A673 (cell line): ENCODE results near the gene MACROD1. TPM values are rescaled to one million over a fixed set of nuclear protein-coding genes. Genes with fewer than 3 reads are reported as not detected.

ENCODE experiments used
- BruUV-seq: library from RNA; stranded (reverse); fragments of 400-500 nt; replicated peaks from 2 replicates; lab custom pipeline; 2021; lab: Mats Ljungman, UMichigan
- CTCF ChIA-PET: fragments of 300-600 bp; sonication (Branson Sonifier 250); formaldehyde crosslinking; loops from one replicate; lab custom pipeline; 2022; ENCODE audit warnings: antibody characterized with exemption; lab: Charles Lee
- POLR2A ChIA-PET: fragments of 300-600 bp; sonication (Branson Sonifier 250); formaldehyde crosslinking; loops from one replicate; lab custom pipeline; 2022; ENCODE audit warnings: antibody characterized with exemption; ENCODE audit not compliant: low non-redundant PET; lab: Charles Lee
- DNase-seq: peaks from one replicate; pipeline ENCODE4 v3.0.0-alpha.2; 2015; ENCODE audit warnings: low spot score
- H3K27ac ChIP-seq: fragments of 200-600 bp; sonication (generic); 2 replicates; pipeline ENCODE4 v1.5.1; 2016; ENCODE audit warnings: mixed run types, low read depth, mild to moderate bottlenecking, mixed read lengths, antibody characterized with exemption, low read length; ENCODE audit not compliant: poor library complexity, severe bottlenecking
- H3K27me3 ChIP-seq: fragments of 200-600 bp; sonication (generic); replicated peaks from 2 replicates; pipeline ENCODE4 v1.6.1; 2017; ENCODE audit warnings: mixed run types, low read depth, mild to moderate bottlenecking, mixed read lengths, antibody characterized with exemption, low read length; ENCODE audit not compliant: insufficient read depth, poor library complexity
- H3K36me3 ChIP-seq: fragments of 200-600 bp; sonication (generic); 2 replicates; pipeline ENCODE4 v1.6.1; 2016; ENCODE audit warnings: mixed run types, mild to moderate bottlenecking, mixed read lengths, antibody characterized with exemption, low read length; ENCODE audit not compliant: insufficient read depth, poor library complexity, severe bottlenecking
- H3K4me1 ChIP-seq: fragments of 200-600 bp; sonication (generic); 2 replicates; pipeline ENCODE4 v1.6.1; 2017; ENCODE audit warnings: mixed run types, mild to moderate bottlenecking, mixed read lengths, antibody characterized with exemption, low read length; ENCODE audit not compliant: insufficient read depth, poor library complexity, severe bottlenecking
- H3K4me3 ChIP-seq: fragments of 200-600 bp; sonication (generic); 2 replicates; pipeline ENCODE4 v1.5.1; 2016; ENCODE audit warnings: low read depth, mixed run types, mild to moderate bottlenecking, mixed read lengths, low read length; ENCODE audit not compliant: poor library complexity, severe bottlenecking
- H3K9me3 ChIP-seq: fragments of 200-600 bp; sonication (generic); 2 replicates; pipeline ENCODE4 v1.6.1; 2016; ENCODE audit warnings: mixed run types, low read depth, mild to moderate bottlenecking, mixed read lengths, antibody characterized with exemption, low read length; ENCODE audit not compliant: poor library complexity, severe bottlenecking
- CTCF ChIP-seq: fragments of 300-800, 200-600 bp; sonication (generic); conservative IDR thresholded peaks from 2 replicates; pipeline ENCODE4 v1.5.1; 2017; ENCODE audit warnings: low read depth, mild to moderate bottlenecking, antibody characterized with exemption, low read length, moderate library complexity, mixed read lengths
- EZH2 ChIP-seq: fragments of 200-600 bp; sonication (generic); IDR thresholded peaks from 2 replicates; pipeline ENCODE4 v1.6.1; 2017; ENCODE audit warnings: borderline replicate concordance, low read depth, mild to moderate bottlenecking, mixed read lengths, antibody characterized with exemption, low read length; ENCODE audit not compliant: poor library complexity, severe bottlenecking
- intact Hi-C: fragments of 100-400 bp; cut with micrococcal nuclease; formaldehyde crosslinking; loops from one replicate; pipeline ENCODE4 v1.10.0; 2022; ENCODE audit not compliant: unreplicated experiment
- total RNA-seq: library from RNA; stranded (reverse); gene quantifications from 2 replicates; pipeline ENCODE4 v1.2.3, GENCODE V29; 2021

MACROD1 gene
- total RNA-seq, 1 experiment from 2014 or later, result 28.7 TPM

GRCh38 chr11:63993100-63993499, 172.8 kb downstream of the MACROD1 start:
- CTCF ChIA-PET, result no interaction called here
- POLR2A ChIA-PET, result no interaction called here
- TF ChIP-seq EZH2 (no peak), CTCF (no peak)
- no peak overlapping the region for H3K27ac ChIP-seq
- no peaks in the 10 kb centered on the region for H3K9me3 ChIP-seq
- no TSS peak for BruUV-seq
- peaks cover 54% of the 10 kb centered on the region for H3K36me3 ChIP-seq
- H3K4me1 ChIP-seq, result peaks cover 3% of the 10 kb centered on the region
- no peak for DNase-seq
- no peaks in the 10 kb centered on the region for H3K27me3 ChIP-seq
- intact Hi-C loops, result no loop called here
- H3K4me3 ChIP-seq, result no peak overlapping the region

DNA sequence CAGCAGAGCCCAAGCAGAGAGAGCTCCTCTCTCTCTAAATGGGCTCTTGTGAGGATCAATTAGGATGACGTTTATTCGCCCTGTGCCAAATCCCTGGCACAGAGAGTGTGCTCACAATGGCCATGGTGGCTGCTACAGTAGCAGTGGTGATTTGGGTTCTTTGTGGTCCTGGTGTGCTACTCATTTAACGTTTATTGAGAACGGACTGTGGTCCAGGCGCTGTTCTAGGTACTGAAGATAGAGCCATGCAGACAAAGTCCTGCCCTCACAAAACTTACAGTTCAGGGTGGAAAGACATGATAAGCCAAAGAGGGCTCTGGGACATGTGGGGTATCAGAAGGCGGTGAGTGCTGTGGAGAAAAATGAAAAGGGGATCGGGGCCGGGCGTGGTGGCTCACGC, 174.4 kb downstream of the MACROD1 start:
- intact Hi-C loops, result no loop called here
- Histone ChIP-seq H3K4me3 (no peak overlapping the region), H3K36me3 (peaks cover 44% of the 10 kb centered on the region), H3K4me1 (peaks cover 13% of the 10 kb centered on the region), H3K27me3 (no peaks in the 10 kb centered on the region), H3K9me3 (no peaks in the 10 kb centered on the region), H3K27ac (no peak overlapping the region)
- no peak for DNase-seq
- TF ChIP-seq EZH2 (no peak), CTCF (no peak)
- ChIA-PET CTCF (no interaction called here), POLR2A (no interaction called here)
- BruUV-seq, result no TSS peak

- Histone ChIP-seq H3K9me3 (no peaks in the 10 kb centered on the region), H3K36me3 (peaks cover 30% of the 10 kb centered on the region), H3K27ac (peak overlapping the region; percentile 84), H3K4me1 (peaks cover 26% of the 10 kb centered on the region), H3K27me3 (no peaks in the 10 kb centered on the region), H3K4me3 (peak overlapping the region; percentile 95)
- POLR2A ChIA-PET, result no interaction called here
- intact Hi-C loops, result loop anchor here (10.0 kb wide), 1 partner anchor 222 kb away; the partner anchor contains the start of gene ZFTA
- TF ChIP-seq CTCF (no peak), EZH2 (no peak)
- BruUV-seq, result TSS peak; percentile 78
- CTCF ChIA-PET, result no interaction called here
- no peak for DNase-seq
Measured at GRCh38 chr11:63986932-63987513, 178.9 kb downstream of the MACROD1 start.
